ENCODE results near the gene SMAD7.

The SMAD7 gene

GRCh38 chr18:48949606-48950535 is 894 bp downstream of the SMAD7 start:
- Histone ChIP-seq H3K9ac (ENCODE audit: low read length) (peak overlapping the region; percentile 95), H3K27me3 (ENCODE audit: control insufficient read depth in 1 of 2, insufficient read depth in 1 of 2, low read length in 2 of 2) (no peaks in the 10 kb centered on the region), H4K8ac (ENCODE audit: low read length) (peak overlapping the region; percentile 71), H3K4me1 (ENCODE audit: control insufficient read depth, insufficient read depth, low read depth, low read length) (peaks cover 12% of the 10 kb centered on the region), H3K4me2 (ENCODE audit: low read length, poor library complexity, severe bottlenecking) (peak overlapping the region; percentile 79), H3K4ac (ENCODE audit: low read depth in 1 of 2, low read length in 2 of 2) (peak overlapping the region; percentile 75 to 86), H3K79me1 (replicated peaks; ENCODE audit: low read length, poor library complexity, severe bottlenecking) (no peaks in the 10 kb centered on the region), H4K91ac (ENCODE audit: low read length) (peak overlapping the region; percentile 12), H3K4me3 (ENCODE audit: insufficient read depth in 1 of 2, low read depth in 1 of 2, low read length in 2 of 2) (peak overlapping the region; percentile 73 to 84), H2BK120ac (ENCODE audit: low read depth, low read length) (peak overlapping the region; percentile 91), H3K9me3 (ENCODE audit: control insufficient read depth, low read length) (no peaks in the 10 kb centered on the region), H3K23ac (ENCODE audit: low read length in 2 of 2) (peak overlapping the region; percentile 20 to 67), H2AK5ac (ENCODE audit: low read length, severe bottlenecking) (peak overlapping the region; percentile 9), H2BK5ac (ENCODE audit: low read depth, low read length, poor library complexity, severe bottlenecking) (peak overlapping the region; percentile 59), H2BK15ac (ENCODE audit: low read depth, poor library complexity, severe bottlenecking) (peak overlapping the region; percentile 8), H2BK12ac (ENCODE audit: low read length in 2 of 2) (peak overlapping the region; percentile 46 to 94), H3K14ac (ENCODE audit: low read length in 2 of 2) (peak overlapping the region in 1 of 2 experiments; percentile 64), H3K36me3 (ENCODE audit: control insufficient read depth in 1 of 2, insufficient read depth in 2 of 2, low read depth in 1 of 2, low read length in 2 of 2) (peaks cover 26 to 45% of the 10 kb centered on the region in 2 experiments), H3K27ac (ENCODE audit: low read length, poor library complexity, severe bottlenecking) (peak overlapping the region; percentile 84), H2AFZ (ENCODE audit: low read depth, low read length) (no peak overlapping the region), H3K18ac (ENCODE audit: low read depth in 1 of 2, low read length in 2 of 2) (peak overlapping the region; percentile 91 to 99)
- under 1% methylated on average over 63 of the region's 79 CpGs for WGBS
- DNase-seq, result peak; percentile 66

GRCh38 chr18:48949050-48949605 is 1.6 kb downstream of the SMAD7 start:
- H3K18ac ChIP-seq (ENCODE audit: low read depth in 1 of 2, low read length in 2 of 2), result peak overlapping the region; percentile 95 to 99
- peak overlapping the region; percentile 74 for H3K27ac ChIP-seq (ENCODE audit: low read length, poor library complexity, severe bottlenecking)
- H3K4ac ChIP-seq (ENCODE audit: low read depth in 1 of 2, low read length in 2 of 2), result peak overlapping the region; percentile 24 to 89
- H2BK5ac ChIP-seq (ENCODE audit: low read depth, low read length, poor library complexity, severe bottlenecking), result peak overlapping the region; percentile 85
- H3K14ac ChIP-seq (ENCODE audit: low read length in 2 of 2), result peak overlapping the region in 1 of 2 experiments; percentile 51
- H3K36me3 ChIP-seq (ENCODE audit: control insufficient read depth in 1 of 2, insufficient read depth in 2 of 2, low read depth in 1 of 2, low read length in 2 of 2), result peaks cover 33 to 53% of the 10 kb centered on the region in 2 experiments
- peaks cover 18% of the 10 kb centered on the region for H3K4me1 ChIP-seq (ENCODE audit: control insufficient read depth, insufficient read depth, low read depth, low read length)
- WGBS, result under 1% methylated on average over 27 of the region's 27 CpGs
- peak overlapping the region; percentile 79 for H3K4me2 ChIP-seq (ENCODE audit: low read length, poor library complexity, severe bottlenecking)
- peak overlapping the region; percentile 70 for H4K91ac ChIP-seq (ENCODE audit: low read length)
- peak overlapping the region; percentile 95 for H3K9ac ChIP-seq (ENCODE audit: low read length)
- peak overlapping the region in 1 of 2 experiments; percentile 70 for H3K23ac ChIP-seq (ENCODE audit: low read length in 2 of 2)
- no peaks in the 10 kb centered on the region for H3K27me3 ChIP-seq (ENCODE audit: control insufficient read depth in 1 of 2, insufficient read depth in 1 of 2, low read length in 2 of 2)
- peak overlapping the region; percentile 73 to 84 for H3K4me3 ChIP-seq (ENCODE audit: insufficient read depth in 1 of 2, low read depth in 1 of 2, low read length in 2 of 2)
- peak overlapping the region; percentile 71 for H4K8ac ChIP-seq (ENCODE audit: low read length)
- H2BK12ac ChIP-seq (ENCODE audit: low read length in 2 of 2), result peak overlapping the region; percentile 23 to 46
- H2BK120ac ChIP-seq (ENCODE audit: low read depth, low read length), result peak overlapping the region; percentile 94
- peak overlapping the region; percentile 4 for H2BK15ac ChIP-seq (ENCODE audit: low read depth, poor library complexity, severe bottlenecking)
- peak; percentile 64 for DNase-seq
- H2AK5ac ChIP-seq (ENCODE audit: low read length, severe bottlenecking), result no peak overlapping the region
- no peaks in the 10 kb centered on the region for H3K79me1 ChIP-seq (replicated peaks; ENCODE audit: low read length, poor library complexity, severe bottlenecking)
- H3K9me3 ChIP-seq (ENCODE audit: control insufficient read depth, low read length), result no peaks in the 10 kb centered on the region
- no peak overlapping the region for H2AFZ ChIP-seq (ENCODE audit: low read depth, low read length)

- H3K9me3 ChIP-seq (ENCODE audit: control insufficient read depth, low read length), result no peaks in the 10 kb centered on the region
- peak overlapping the region in 1 of 2 experiments; percentile 63 for H3K23ac ChIP-seq (ENCODE audit: low read length in 2 of 2)
- DNase-seq, result peak; percentile 87
- H3K4me2 ChIP-seq (ENCODE audit: low read length, poor library complexity, severe bottlenecking), result peak overlapping the region; percentile 79
- peak overlapping the region; percentile 23 to 38 for H2BK12ac ChIP-seq (ENCODE audit: low read length in 2 of 2)
- H3K27me3 ChIP-seq (ENCODE audit: control insufficient read depth in 1 of 2, insufficient read depth in 1 of 2, low read length in 2 of 2), result no peaks in the 10 kb centered on the region
- peak overlapping the region; percentile 95 for H3K9ac ChIP-seq (ENCODE audit: low read length)
- no peaks in the 10 kb centered on the region for H3K79me1 ChIP-seq (replicated peaks; ENCODE audit: low read length, poor library complexity, severe bottlenecking)
- H4K8ac ChIP-seq (ENCODE audit: low read length), result peak overlapping the region; percentile 66
- H2BK5ac ChIP-seq (ENCODE audit: low read depth, low read length, poor library complexity, severe bottlenecking), result peak overlapping the region; percentile 85
- H3K4ac ChIP-seq (ENCODE audit: low read depth in 1 of 2, low read length in 2 of 2), result peak overlapping the region; percentile 39 to 89
- peak overlapping the region; percentile 94 for H2BK120ac ChIP-seq (ENCODE audit: low read depth, low read length)
- H2AFZ ChIP-seq (ENCODE audit: low read depth, low read length), result no peak overlapping the region
- peak overlapping the region; percentile 55 for H2AK5ac ChIP-seq (ENCODE audit: low read length, severe bottlenecking)
- WGBS, result under 1% methylated on average over 33 of the region's 52 CpGs
- H3K4me3 ChIP-seq (ENCODE audit: insufficient read depth in 1 of 2, low read depth in 1 of 2, low read length in 2 of 2), result peak overlapping the region; percentile 73 to 84
- H3K36me3 ChIP-seq (ENCODE audit: control insufficient read depth in 1 of 2, insufficient read depth in 2 of 2, low read depth in 1 of 2, low read length in 2 of 2), result peaks cover 34 to 60% of the 10 kb centered on the region in 2 experiments
- peak overlapping the region; percentile 95 to 99 for H3K18ac ChIP-seq (ENCODE audit: low read depth in 1 of 2, low read length in 2 of 2)
- H3K27ac ChIP-seq (ENCODE audit: low read length, poor library complexity, severe bottlenecking), result peak overlapping the region; percentile 76
- peak overlapping the region in 1 of 2 experiments; percentile 51 for H3K14ac ChIP-seq (ENCODE audit: low read length in 2 of 2)
- peaks cover 24% of the 10 kb centered on the region for H3K4me1 ChIP-seq (ENCODE audit: control insufficient read depth, insufficient read depth, low read depth, low read length)
- H2BK15ac ChIP-seq (ENCODE audit: low read depth, poor library complexity, severe bottlenecking), result peak overlapping the region; percentile 1
- H4K91ac ChIP-seq (ENCODE audit: low read length), result peak overlapping the region; percentile 23
Measured at GRCh38 chr18:48948112-48949049, 2.4 kb downstream of the SMAD7 start.
